HepG2 (cell line): ENCODE data around the gene APOLD1. TPM values are rescaled to one million over a fixed set of nuclear protein-coding genes. Genes with fewer than 3 reads are reported as not detected.

Experiments
- ATAC-seq: fragments of 200-7000 bp; cut with Tn5 transposase; 3 replicates; pipeline ENCODE4 v1.9.1; 2020; ENCODE audit warnings: mild to moderate bottlenecking, moderate library complexity
- BruUV-seq: library from RNA; stranded (reverse); fragments of 400-500 nt; replicated peaks from 2 replicates; lab custom pipeline; 2021; lab: Mats Ljungman, UMichigan
- CTCF ChIA-PET: fragments of 300-600 bp; formaldehyde crosslinking; extraction: SDS; loops from one replicate; lab custom pipeline; 2021; ENCODE audit warnings: low total read pairs, inconsistent platforms, low intra/inter-chr PET ratio; lab: Yijun Ruan, JAX
- POLR2A ChIA-PET: fragments of 350-600 bp; sonication (Branson Sonifier 250); formaldehyde crosslinking; loops from one replicate; lab custom pipeline; 2020; ENCODE audit warnings: antibody characterized with exemption, inconsistent platforms; lab: Yijun Ruan, JAX
- DNase-seq: peaks from one replicate; pipeline ENCODE4 v3.0.0-alpha.2; 2015; ENCODE audit warnings: low spot score
- FAIRE-seq: peaks from 3 replicates; lab custom pipeline; 2011; peaks lifted over from hg19 to GRCh38; lab: Jason Lieb, UNC
- H2AFZ ChIP-seq: one replicate; pipeline ENCODE4 v1.6.1; 2011; ENCODE audit warnings: low read length, inconsistent platforms
- H3K27ac ChIP-seq: fragments of 300-600 bp; 3 replicates; pipeline ENCODE4 v1.8.0; 2011; ENCODE audit warnings: mixed run types, mild to moderate bottlenecking, mixed read lengths, low read length, inconsistent platforms; ENCODE audit not compliant: insufficient read depth; ENCODE audit errors: extremely low read length
- H3K27me3 ChIP-seq, 2 experiments: fragments of 200-600 bp in 1 of 2; 2 replicates in 1 of 2; 3 replicates in 1 of 2; pipeline versions ENCODE4 v1.6.0 to v1.8.0; 2011; ENCODE audit warnings: low read length in 2 of 2, mild to moderate bottlenecking in 2 of 2, moderate library complexity in 2 of 2, inconsistent platforms in 1 of 2; ENCODE audit not compliant: insufficient read depth in 2 of 2, control insufficient read depth in 1 of 2
- H3K36me3 ChIP-seq, 2 experiments: fragments of 200-600 bp in 1 of 2; replicated peaks in 1 of 2; 2 replicates in 1 of 2; 3 replicates in 1 of 2; pipeline versions ENCODE4 v1.5.1 to v1.8.0; 2011; ENCODE audit warnings: low read length in 2 of 2, inconsistent platforms in 1 of 2; ENCODE audit not compliant: insufficient read depth in 2 of 2, control insufficient read depth in 1 of 2
- H3K4me1 ChIP-seq: 2 replicates; pipeline ENCODE4 v1.5.1; 2012; ENCODE audit warnings: low read length, inconsistent platforms; ENCODE audit not compliant: insufficient read depth
- H3K4me2 ChIP-seq: 2 replicates; pipeline ENCODE4 v1.6.0; 2011; ENCODE audit warnings: low read depth, low read length, inconsistent platforms
- H3K4me3 ChIP-seq, 3 experiments: fragments of 200-600 bp in 1 of 3; sonication (generic), shearing (Covaris generic) in 1 of 3; replicated peaks in 1 of 3; 2 replicates each; pipeline ENCODE4 v1.5.1; 2011 to 2016; ENCODE audit warnings: low read length in 3 of 3, inconsistent platforms in 2 of 3, low read depth in 2 of 3, mild to moderate bottlenecking in 2 of 3, control low read depth in 1 of 3, mixed read lengths in 1 of 3; ENCODE audit not compliant: insufficient read depth in 1 of 3
- H3K79me2 ChIP-seq: one replicate; pipeline ENCODE4 v1.6.1; 2011; ENCODE audit warnings: low read length, inconsistent platforms; ENCODE audit not compliant: insufficient read depth
- H3K9ac ChIP-seq: 2 replicates; pipeline ENCODE4 v1.6.0; 2011; ENCODE audit warnings: mild to moderate bottlenecking, low read depth, low read length, inconsistent platforms; ENCODE audit not compliant: insufficient read depth
- H3K9me3 ChIP-seq: 2 replicates; pipeline ENCODE4 v1.5.1; 2012; ENCODE audit warnings: mild to moderate bottlenecking, low read length
- H4K20me1 ChIP-seq: 2 replicates; pipeline ENCODE4 v1.6.0; 2011; ENCODE audit warnings: inconsistent platforms, mild to moderate bottlenecking, low read length, moderate library complexity; ENCODE audit not compliant: insufficient read depth
- ATF7 ChIP-seq, 2 experiments: fragments of 450-650 bp in 1 of 2; sonication (generic) in 1 of 2; formaldehyde crosslinking in 1 of 2; IDR thresholded peaks; 2 replicates each; pipeline versions ENCODE4 v1.4.0 to v1.6.1; 2016 to 2020; ENCODE audit warnings: antibody characterized with exemption in 1 of 2, mild to moderate bottlenecking in 1 of 2, missing genetic modification reagents in 1 of 2
- CTCF ChIP-seq: sonication (generic); formaldehyde crosslinking; IDR thresholded peaks from 2 replicates; pipeline ENCODE4 v1.5.0; 2020; ENCODE audit warnings: mild to moderate bottlenecking, missing genetic modification reagents, moderate library complexity
- ELK4 ChIP-seq: sonication (generic); formaldehyde crosslinking; IDR thresholded peaks from 2 replicates; pipeline ENCODE4 v1.9.0; 2021; ENCODE audit warnings: missing genetic modification reagents, borderline replicate concordance
- JUND ChIP-seq: sonication (generic); formaldehyde crosslinking; IDR thresholded peaks from 2 replicates; pipeline ENCODE4 v1.8.0; 2022; ENCODE audit warnings: mild to moderate bottlenecking, missing genetic modification reagents
- ZBTB4 ChIP-seq: sonication (generic); formaldehyde crosslinking; IDR thresholded peaks from 2 replicates; pipeline ENCODE4 v1.4.0; 2020; ENCODE audit warnings: missing genetic modification reagents, mild to moderate bottlenecking, borderline replicate concordance
- ZNF781 ChIP-seq: sonication (generic); formaldehyde crosslinking; IDR thresholded peaks from 2 replicates; pipeline ENCODE4 v1.5.1; 2020; ENCODE audit warnings: borderline replicate concordance, mild to moderate bottlenecking, missing genetic modification reagents; ENCODE audit errors: not compliant biosample characterization
- WGBS: methylation state at CpG from one replicate; pipeline ENCODE4 v1.1.6; 2017; ENCODE audit warnings: low lambda C conversion rate; 5-methylcytosine and 5-hydroxymethylcytosine counted together
- in situ Hi-C: cut with HindIII; loops from 2 replicates; pipeline ENCODE4 v1.10.0; 2017; ENCODE audit warnings: low pct_unique_long_range_greater_than_20kb; ENCODE audit not compliant: extremely low pct_ligation_motif_present
- intact Hi-C: fragments of 100-400 bp; cut with micrococcal nuclease; formaldehyde crosslinking; loops from one replicate; pipeline ENCODE4 v1.10.0; 2022; ENCODE audit not compliant: unreplicated experiment
- polyA plus RNA-seq, 8 experiments: library from polyadenylated mRNA; depleted of rRNA in 3 of 8; stranded (reverse) in 7 of 8; unstranded in 1 of 8; fragments of >200 nt; fragmentation: Illumina TruSeq in 4 of 8; extraction: Trizol in 4 of 8; gene quantifications; 2 replicates each; pipeline versions ENCODE4 v1.2.1 to v1.2.3, GENCODE V29; 2011 to 2016; ENCODE audit warnings: low read depth in 4 of 8, missing spikeins in 1 of 8, mixed read lengths in 1 of 8; ENCODE audit not compliant: insufficient read depth in 1 of 8
- total RNA-seq, 5 experiments: library from RNA; depleted of rRNA; stranded (reverse); fragments of >200 nt; fragmentation: Illumina TruSeq; extraction: Trizol; gene quantifications; 2 replicates each; pipeline ENCODE4 v1.2.3, GENCODE V29; 2016; ENCODE audit warnings: low read depth in 1 of 5
- TF ChIP-seq, protein P1 (sequence below): sonication (generic); formaldehyde crosslinking; IDR thresholded peaks from 2 replicates; pipeline ENCODE4 v1.9.0; 2021; ENCODE audit warnings: missing genetic modification reagents, mild to moderate bottlenecking, borderline replicate concordance

The APOLD1 gene
- total and polyA plus RNA-seq, 2 of the 13 experiments (the other 11 are each of a cell fraction or from before 2014, with no cell fraction given) = 0.20 to 0.84 TPM

DNA sequence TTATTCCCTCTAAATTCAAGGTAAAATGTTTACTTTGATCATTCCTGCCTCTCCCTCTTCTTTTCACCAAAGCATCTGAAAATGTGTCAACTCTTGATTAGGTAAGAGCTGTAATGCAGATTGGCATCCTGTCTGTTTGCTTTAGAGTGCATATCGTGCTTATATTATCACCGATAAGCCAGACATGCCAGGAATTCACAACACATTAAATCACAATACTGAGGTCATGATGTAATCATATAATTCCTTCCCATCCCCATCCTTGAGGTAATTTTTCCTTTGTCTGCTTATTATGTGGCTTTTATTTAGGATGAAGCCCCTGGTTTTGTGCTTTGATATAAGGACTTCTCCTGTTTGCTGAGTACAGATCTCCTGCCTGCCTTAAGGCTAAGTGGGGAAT, 37.8 kb downstream of the APOLD1 start:
- in situ Hi-C loops = no loop called here
- no peaks in the 10 kb centered on the region for H3K4me1 ChIP-seq
- H3K9me3 ChIP-seq = no peaks in the 10 kb centered on the region
- intact Hi-C loops = no loop called here
- no peak overlapping the region for H3K9ac ChIP-seq
- TF ChIP-seq CTCF (CRISPR knock-in tag) (no peak), ELK4 (no peak), ATF7 (IDR thresholded peaks at IDR 0.05) (no peak), ATF7 (CRISPR knock-in tag; IDR thresholded peaks at IDR 0.05) (no peak), ZBTB4 (no peak), JUND (CRISPR knock-in tag) (no peak), ZNF781 (CRISPR knock-in tag) (no peak)
- TF ChIP-seq, protein P1, sequence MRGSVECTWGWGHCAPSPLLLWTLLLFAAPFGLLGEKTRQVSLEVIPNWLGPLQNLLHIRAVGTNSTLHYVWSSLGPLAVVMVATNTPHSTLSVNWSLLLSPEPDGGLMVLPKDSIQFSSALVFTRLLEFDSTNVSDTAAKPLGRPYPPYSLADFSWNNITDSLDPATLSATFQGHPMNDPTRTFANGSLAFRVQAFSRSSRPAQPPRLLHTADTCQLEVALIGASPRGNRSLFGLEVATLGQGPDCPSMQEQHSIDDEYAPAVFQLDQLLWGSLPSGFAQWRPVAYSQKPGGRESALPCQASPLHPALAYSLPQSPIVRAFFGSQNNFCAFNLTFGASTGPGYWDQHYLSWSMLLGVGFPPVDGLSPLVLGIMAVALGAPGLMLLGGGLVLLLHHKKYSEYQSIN (CRISPR knock-in tag) = no peak
- peaks cover 22 to 85% of the 10 kb centered on the region in 2 experiments for H3K36me3 ChIP-seq
- no peak overlapping the region for H3K4me2 ChIP-seq
- FAIRE-seq = no peak
- no peak for ATAC-seq
- peaks cover 8% of the 10 kb centered on the region for H3K79me2 ChIP-seq
- H2AFZ ChIP-seq = no peak overlapping the region
- no peaks in the 10 kb centered on the region for H3K27me3 ChIP-seq
- ChIA-PET CTCF (no interaction called here), POLR2A (no interaction called here)
- 100% methylated on average over 2 of the region's 2 CpGs for WGBS
- H3K27ac ChIP-seq = no peak overlapping the region
- H4K20me1 ChIP-seq = no peaks in the 10 kb centered on the region
- BruUV-seq = no TSS peak
- no peak overlapping the region for H3K4me3 ChIP-seq
- no peak for DNase-seq
